HAP-1 (cell line): ENCODE data around the gene SECISBP2.

Experiments
- DNase-seq, 2 experiments: peaks; one replicate each; pipeline ENCODE4 v3.0.0-alpha.2; 2016 to 2020; ENCODE audit warnings: low spot score in 2 of 2
- H3K27me3 ChIP-seq: fragments of 250-450 bp; sonication (Bioruptor Pico); 2 replicates; pipeline ENCODE4 v1.5.1; 2020; ENCODE audit warnings: low read depth, mild to moderate bottlenecking, moderate library complexity
- H3K36me3 ChIP-seq: fragments of 250-450 bp; sonication (Bioruptor Pico); replicated peaks from 2 replicates; pipeline ENCODE4 v1.5.1; 2020; ENCODE audit warnings: mild to moderate bottlenecking
- H3K4me1 ChIP-seq: fragments of 250-450 bp; sonication (Bioruptor Pico); 2 replicates; pipeline ENCODE4 v1.5.1; 2020; ENCODE audit warnings: mild to moderate bottlenecking
- H3K4me3 ChIP-seq: fragments of 250-450 bp; sonication (Bioruptor Pico); 2 replicates; pipeline ENCODE4 v1.5.1; 2020; ENCODE audit warnings: mild to moderate bottlenecking, moderate library complexity
- H3K9me3 ChIP-seq: fragments of 250-450 bp; sonication (Bioruptor Pico); 2 replicates; pipeline ENCODE4 v1.5.1; 2020; ENCODE audit warnings: mild to moderate bottlenecking, moderate library complexity
- in situ Hi-C: fragments of 300-500 bp; cut with MboI; formaldehyde crosslinking; loops from 3 replicates; pipeline ENCODE4 v1.14.3; 2020; ENCODE audit warnings: low sequenced_read_pairs, inconsistent platforms, mixed read lengths

The SECISBP2 gene

GRCh38 chr9:89359751-89360261 is 41.5 kb downstream of the SECISBP2 start:
- Histone ChIP-seq H3K9me3 (no peaks in the 10 kb centered on the region), H3K4me1 (no peaks in the 10 kb centered on the region), H3K36me3 (peaks cover 62% of the 10 kb centered on the region), H3K4me3 (no peak overlapping the region), H3K27me3 (no peaks in the 10 kb centered on the region)
- in situ Hi-C loops = no loop called here
- no peak for DNase-seq

GRCh38 chr9:89360465-89360864 is 42.2 kb downstream of the SECISBP2 start:
- no peaks in the 10 kb centered on the region for H3K9me3 ChIP-seq
- H3K36me3 ChIP-seq = peaks cover 56% of the 10 kb centered on the region
- no peak overlapping the region for H3K4me3 ChIP-seq
- H3K4me1 ChIP-seq = no peaks in the 10 kb centered on the region
- H3K27me3 ChIP-seq = no peaks in the 10 kb centered on the region
- no peak for DNase-seq
- in situ Hi-C loops = no loop called here

GRCh38 chr9:89361031-89361430 is 42.7 kb downstream of the SECISBP2 start:
- Histone ChIP-seq H3K36me3 (peaks cover 52% of the 10 kb centered on the region), H3K9me3 (no peaks in the 10 kb centered on the region), H3K4me1 (no peaks in the 10 kb centered on the region), H3K27me3 (no peaks in the 10 kb centered on the region), H3K4me3 (no peak overlapping the region)
- in situ Hi-C loops = no loop called here
- DNase-seq = no peak

- Histone ChIP-seq H3K36me3 (peaks cover 46% of the 10 kb centered on the region), H3K4me3 (no peak overlapping the region), H3K4me1 (no peaks in the 10 kb centered on the region), H3K27me3 (no peaks in the 10 kb centered on the region), H3K9me3 (no peaks in the 10 kb centered on the region)
- in situ Hi-C loops = no loop called here
- DNase-seq = no peak
Observed at GRCh38 chr9:89361816-89362646, 43.7 kb downstream of the SECISBP2 start.

GRCh38 chr9:89362647-89363310 is 44.5 kb downstream of the SECISBP2 start:
- H3K4me1 ChIP-seq = no peaks in the 10 kb centered on the region
- no peak for DNase-seq
- no peaks in the 10 kb centered on the region for H3K9me3 ChIP-seq
- H3K36me3 ChIP-seq = peaks cover 40% of the 10 kb centered on the region
- no peaks in the 10 kb centered on the region for H3K27me3 ChIP-seq
- H3K4me3 ChIP-seq = no peak overlapping the region
- in situ Hi-C loops = no loop called here

GRCh38 chr9:89363311-89363670 is 45.0 kb downstream of the SECISBP2 start:
- H3K27me3 ChIP-seq = no peaks in the 10 kb centered on the region
- in situ Hi-C loops = no loop called here
- no peaks in the 10 kb centered on the region for H3K4me1 ChIP-seq
- DNase-seq = no peak
- H3K4me3 ChIP-seq = no peak overlapping the region
- H3K9me3 ChIP-seq = no peaks in the 10 kb centered on the region
- peaks cover 35% of the 10 kb centered on the region for H3K36me3 ChIP-seq

- no peaks in the 10 kb centered on the region for H3K4me1 ChIP-seq
- H3K36me3 ChIP-seq = peaks cover 27% of the 10 kb centered on the region
- H3K27me3 ChIP-seq = no peaks in the 10 kb centered on the region
- H3K9me3 ChIP-seq = no peaks in the 10 kb centered on the region
- in situ Hi-C loops = no loop called here
- H3K4me3 ChIP-seq = no peak overlapping the region
- DNase-seq = no peak
Observed at GRCh38 chr9:89363921-89364665, 45.8 kb downstream of the SECISBP2 start.

GRCh38 chr9:89364666-89365531 is 46.6 kb downstream of the SECISBP2 start:
- Histone ChIP-seq H3K4me3 (no peak overlapping the region), H3K9me3 (no peaks in the 10 kb centered on the region), H3K36me3 (peaks cover 21% of the 10 kb centered on the region), H3K4me1 (no peaks in the 10 kb centered on the region), H3K27me3 (no peaks in the 10 kb centered on the region)
- no peak for DNase-seq
- in situ Hi-C loops = no loop called here

GRCh38 chr9:89365532-89365912 is 47.2 kb downstream of the SECISBP2 start:
- Histone ChIP-seq H3K4me3 (no peak overlapping the region), H3K9me3 (no peaks in the 10 kb centered on the region), H3K36me3 (peaks cover 17% of the 10 kb centered on the region), H3K27me3 (no peaks in the 10 kb centered on the region), H3K4me1 (no peaks in the 10 kb centered on the region)
- no peak for DNase-seq
- in situ Hi-C loops = no loop called here

- in situ Hi-C loops = no loop called here
- Histone ChIP-seq H3K9me3 (no peaks in the 10 kb centered on the region), H3K4me1 (no peaks in the 10 kb centered on the region)
Observed at GRCh38 chr9:89366711-89367110, 48.4 kb downstream of the SECISBP2 start.

GRCh38 chr9:89367281-89367680 is 49.0 kb downstream of the SECISBP2 start:
- Histone ChIP-seq H3K27me3 (no peaks in the 10 kb centered on the region), H3K4me1 (no peaks in the 10 kb centered on the region), H3K9me3 (no peaks in the 10 kb centered on the region), H3K36me3 (no peaks in the 10 kb centered on the region), H3K4me3 (no peak overlapping the region)
- in situ Hi-C loops = no loop called here
- DNase-seq = no peak

More at GRCh38 chr9:89366711-89367110, 48.4 kb downstream of the SECISBP2 start:
- H3K36me3 ChIP-seq = peaks cover 5% of the 10 kb centered on the region
- no peak overlapping the region for H3K4me3 ChIP-seq
- DNase-seq = no peak
- no peaks in the 10 kb centered on the region for H3K27me3 ChIP-seq

GRCh38 chr9:89367726-89368437 is 49.6 kb downstream of the SECISBP2 start:
- Histone ChIP-seq H3K4me1 (no peaks in the 10 kb centered on the region), H3K4me3 (no peak overlapping the region), H3K36me3 (no peaks in the 10 kb centered on the region), H3K9me3 (no peaks in the 10 kb centered on the region), H3K27me3 (no peaks in the 10 kb centered on the region)
- in situ Hi-C loops = no loop called here
- DNase-seq = no peak

GRCh38 chr9:89368550-89368949 is 50.2 kb downstream of the SECISBP2 start:
- no peaks in the 10 kb centered on the region for H3K4me1 ChIP-seq
- no peaks in the 10 kb centered on the region for H3K36me3 ChIP-seq
- H3K4me3 ChIP-seq = no peak overlapping the region
- in situ Hi-C loops = no loop called here
- no peak for DNase-seq
- H3K9me3 ChIP-seq = no peaks in the 10 kb centered on the region
- no peaks in the 10 kb centered on the region for H3K27me3 ChIP-seq
